PC-3 (cell line): ENCODE data around the gene HPSE. TPM values are rescaled to one million over a fixed set of nuclear protein-coding genes. Genes with fewer than 3 reads are reported as not detected.
A peak's percentile ranks its signal among the peaks of the same experiment; 100 is the strongest.

ENCODE experiments used
- ATAC-seq: fragments of 200-7000 bp; cut with Tn5 transposase; 2 replicates; pipeline ENCODE4 v1.9.1; 2020; ENCODE audit warnings: mild to moderate bottlenecking, moderate library complexity
- BruUV-seq: library from RNA; stranded (reverse); fragments of 400-500 nt; replicated peaks from 2 replicates; lab custom pipeline; 2021; lab: Mats Ljungman, UMichigan
- CTCF ChIA-PET: fragments of 300-600 bp; sonication (Branson Sonifier 250); formaldehyde crosslinking; loops from one replicate; lab custom pipeline; 2022; ENCODE audit warnings: antibody characterized with exemption; lab: Charles Lee
- POLR2A ChIA-PET: fragments of 300-600 bp; sonication (Branson Sonifier 250); formaldehyde crosslinking; loops from one replicate; lab custom pipeline; 2022; ENCODE audit warnings: antibody characterized with exemption; ENCODE audit not compliant: unreplicated experiment; lab: Charles Lee
- DNase-seq: peaks from one replicate; pipeline ENCODE4 v3.0.0-alpha.2; 2015
- H2AFZ ChIP-seq: fragments of 300-600 bp; sonication (generic); 2 replicates; pipeline ENCODE4 v1.6.0; 2016; ENCODE audit warnings: antibody characterized with exemption, low read length
- H3F3A ChIP-seq: fragments of 300-600 bp; sonication (generic); one replicate; pipeline ENCODE4 v1.6.0; 2017; ENCODE audit warnings: antibody characterized with exemption, low read length, control low read depth, mild to moderate bottlenecking; ENCODE audit not compliant: unreplicated experiment
- H3K27ac ChIP-seq: fragments of 300-600 bp; sonication (generic); 2 replicates; pipeline ENCODE4 v1.5.1; 2016; ENCODE audit warnings: mild to moderate bottlenecking, low read length
- H3K27me3 ChIP-seq: fragments of 300-600 bp; sonication (generic); 2 replicates; pipeline ENCODE4 v1.6.1; 2016; ENCODE audit warnings: low read length, mixed read lengths
- H3K36me3 ChIP-seq: fragments of 300-600 bp; sonication (generic); 2 replicates; pipeline ENCODE4 v1.6.1; 2016; ENCODE audit warnings: low read depth, mixed run types, low read length, mixed read lengths
- H3K4me1 ChIP-seq: fragments of 300-600 bp; sonication (generic); 2 replicates; pipeline ENCODE4 v1.5.1; 2016; ENCODE audit warnings: low read length; ENCODE audit not compliant: insufficient read depth
- H3K4me2 ChIP-seq: fragments of 300-600 bp; sonication (generic); 2 replicates; pipeline ENCODE4 v1.6.0; 2016; ENCODE audit warnings: low read length
- H3K4me3 ChIP-seq: fragments of 300-600 bp; sonication (generic); 2 replicates; pipeline ENCODE4 v1.5.1; 2016; ENCODE audit warnings: mild to moderate bottlenecking, low read length, mixed read lengths
- H3K79me2 ChIP-seq: fragments of 300-600 bp; sonication (generic); 2 replicates; pipeline ENCODE4 v1.6.1; 2017; ENCODE audit warnings: low read length, mixed read lengths
- H3K9ac ChIP-seq: fragments of 300-600 bp; sonication (generic); 2 replicates; pipeline ENCODE4 v1.6.0; 2016; ENCODE audit warnings: mild to moderate bottlenecking, low read length
- H3K9me2 ChIP-seq: fragments of 300-600 bp; sonication (generic); replicated peaks from 2 replicates; pipeline ENCODE4 v1.6.1; 2016; ENCODE audit warnings: mixed run types, low read length, mixed read lengths
- H3K9me3 ChIP-seq: fragments of 300-600 bp; sonication (generic); 2 replicates; pipeline ENCODE4 v1.6.1; 2016; ENCODE audit warnings: low read length, mixed read lengths
- H4K20me1 ChIP-seq: fragments of 300-600 bp; sonication (generic); 2 replicates; pipeline ENCODE4 v1.6.1; 2016; ENCODE audit warnings: low read length, mixed read lengths
- CTCF ChIP-seq: fragments of 300-600 bp; sonication (generic); conservative IDR thresholded peaks from 2 replicates; pipeline ENCODE4 v1.5.1; 2017; ENCODE audit warnings: antibody characterized with exemption, low read depth, mild to moderate bottlenecking, low read length
- EZH2 ChIP-seq: fragments of 300-600 bp; sonication (generic); IDR thresholded peaks from one replicate; pipeline ENCODE4 v1.6.1; 2017; ENCODE audit warnings: antibody characterized with exemption, mild to moderate bottlenecking, low read length; ENCODE audit not compliant: unreplicated experiment
- EZH2phosphoT487 ChIP-seq: fragments of 300-600 bp; sonication (generic); IDR thresholded peaks from 2 replicates; pipeline ENCODE4 v1.6.1; 2018; ENCODE audit warnings: mild to moderate bottlenecking, antibody characterized with exemption, low read length, borderline replicate concordance
- intact Hi-C: fragments of 100-400 bp; cut with micrococcal nuclease; formaldehyde crosslinking; loops from 2 replicates; pipeline ENCODE4 v1.9.0; 2023
- total RNA-seq: library from RNA; depleted of rRNA; stranded (reverse); fragments of >200 nt; gene quantifications from 2 replicates; pipeline ENCODE4 v1.2.3, GENCODE V29; 2014

Gene HPSE
- total RNA-seq, 1 experiment from 2014 or later = 4.2 TPM

DNA sequence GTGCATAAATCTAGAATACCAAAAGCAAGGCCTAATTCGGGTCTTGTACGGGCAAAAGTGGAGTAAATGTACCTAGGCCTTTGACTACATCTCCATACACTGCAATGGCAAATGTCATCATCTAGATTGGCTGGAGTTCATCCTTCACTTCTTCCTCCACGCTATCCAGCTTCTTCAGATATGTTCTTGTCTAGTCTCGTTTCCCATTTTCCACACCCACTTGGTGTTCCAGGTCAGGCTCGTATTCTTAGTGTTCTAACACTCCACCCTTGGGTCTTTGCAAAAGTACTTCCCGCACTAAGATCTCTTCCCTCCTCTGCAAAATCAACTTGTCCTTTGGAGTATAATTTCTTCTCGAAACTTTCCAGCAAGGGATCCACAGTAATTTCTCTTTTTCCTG is 51.5 kb downstream of the HPSE start:
- intact Hi-C loops = loop anchor here (5.0 kb wide), 1 partner anchor 359 kb away; no protein-coding TSS in a partner anchor
- H3K27ac ChIP-seq = no peak overlapping the region

DNA sequence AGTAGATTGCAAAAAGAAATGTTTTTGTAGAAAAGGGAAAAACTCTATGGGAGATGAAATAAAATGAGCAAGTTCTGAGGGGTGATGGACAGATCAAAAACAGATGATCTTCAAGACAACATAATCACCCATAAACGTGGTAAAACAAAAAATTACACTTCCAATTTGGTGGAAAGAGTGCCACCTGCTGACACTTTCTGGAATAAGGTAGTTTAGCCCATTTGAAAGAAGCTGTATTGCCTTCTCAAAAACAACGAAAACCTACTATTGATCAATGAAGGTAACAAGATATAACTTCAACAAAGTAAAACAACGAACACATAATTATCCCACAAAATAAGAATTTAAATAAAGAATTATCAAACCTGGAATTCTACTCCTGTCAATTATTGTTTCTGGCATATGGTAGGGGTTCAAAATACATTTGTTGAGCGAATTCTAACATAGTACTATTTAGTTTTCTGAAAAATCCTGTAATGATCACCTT is 52.6 kb downstream of the HPSE start:
- BruUV-seq = no TSS peak
- TF ChIP-seq CTCF = peak; percentile 71
- TF ChIP-seq EZH2 = no peak

More for the DNA sequence above, 51.5 kb downstream of the HPSE start:
- TF ChIP-seq EZH2 (no peak), CTCF (no peak), EZH2phosphoT487 (no peak)
- Histone ChIP-seq H3K36me3 (peaks cover 2% of the 10 kb centered on the region; the same call in 1 of the 2 replicates), H3K4me1 (peaks cover 27% of the 10 kb centered on the region), H3K4me3 (peak overlapping the region; percentile 91), H3K9me3 (no peaks in the 10 kb centered on the region), H3K4me2 (peak overlapping the region; percentile 83), H2AFZ (no peak overlapping the region), H4K20me1 (no peaks in the 10 kb centered on the region), H3F3A (no peaks in the 10 kb centered on the region), H3K27me3 (no peaks in the 10 kb centered on the region), H3K9me2 (no peaks in the 10 kb centered on the region), H3K79me2 (peaks cover 43% of the 10 kb centered on the region), H3K9ac (no peak overlapping the region)
- ChIA-PET POLR2A (no interaction called here), CTCF (no interaction called here)
- DNase-seq (no peak), ATAC-seq (no peak)
- BruUV-seq = no TSS peak

GRCh38 chr4:83281307-83281706 is 53.3 kb downstream of the HPSE start:
- ATAC-seq (no peak), DNase-seq (peak; percentile 4)
- Histone ChIP-seq H3K9me2 (no peaks in the 10 kb centered on the region), H3K4me1 (peaks cover 27% of the 10 kb centered on the region), H3K4me3 (peak overlapping the region; percentile 44; the same call in 1 of the 2 replicates), H2AFZ (no peak overlapping the region), H3F3A (no peaks in the 10 kb centered on the region), H3K4me2 (peak overlapping the region; percentile 83), H3K36me3 (peaks cover 7% of the 10 kb centered on the region; the same call in 1 of the 2 replicates), H4K20me1 (no peaks in the 10 kb centered on the region), H3K27me3 (no peaks in the 10 kb centered on the region), H3K9me3 (no peaks in the 10 kb centered on the region), H3K9ac (no peak overlapping the region), H3K79me2 (peaks cover 43% of the 10 kb centered on the region), H3K27ac (no peak overlapping the region)
- ChIA-PET CTCF (interaction anchor here (0.7 to 1.3 kb wide), 3 partner anchors 76 to 210 kb away, joined by 3 read pairs; no protein-coding TSS in a partner anchor), POLR2A (no interaction called here)
- TF ChIP-seq EZH2phosphoT487 (no peak), EZH2 (no peak), CTCF (no peak)
- BruUV-seq = no TSS peak
- intact Hi-C loops = loop anchor here (5.0 kb wide), 1 partner anchor 361 kb away; no protein-coding TSS in a partner anchor

More for the DNA sequence above, 52.6 kb downstream of the HPSE start:
- intact Hi-C loops = loop anchor here (1.0 to 5.0 kb wide), 4 partner anchors 208 to 360 kb away; no protein-coding TSS in a partner anchor
- Histone ChIP-seq H3K4me2 (peak overlapping the region; percentile 83), H3K27ac (no peak overlapping the region), H3K4me1 (peaks cover 27% of the 10 kb centered on the region), H2AFZ (no peak overlapping the region), H3F3A (no peaks in the 10 kb centered on the region), H3K79me2 (peaks cover 43% of the 10 kb centered on the region), H3K4me3 (peak overlapping the region; percentile 44), H3K9ac (no peak overlapping the region), H3K9me2 (no peaks in the 10 kb centered on the region), H4K20me1 (no peaks in the 10 kb centered on the region), H3K36me3 (peaks cover 4% of the 10 kb centered on the region; the same call in 1 of the 2 replicates), H3K27me3 (no peaks in the 10 kb centered on the region), H3K9me3 (no peaks in the 10 kb centered on the region)
- DNase-seq (peak; percentile 74), ATAC-seq (no peak)
- ChIA-PET CTCF (interaction anchor here (0.5 to 1.3 kb wide), 7 partner anchors 8 to 247 kb away, joined by 3 to 10 read pairs (median 5); partner anchors contain the start of gene COPS4), POLR2A (interaction anchor here (0.7 kb wide), 1 partner anchor 41 kb away, joined by 3 read pairs; no protein-coding TSS in a partner anchor)
